CMK (cell line): ENCODE results near the gene DLG2.
"Not testable (repeated sequence)": the region's sequence is repeated elsewhere in the genome, so short reads cannot be mapped to it uniquely, and the experiment has no call there.

Experiments used
- DNase-seq: peaks from one replicate; pipeline ENCODE4 v3.0.0-alpha.2; 2010; ENCODE audit warnings: low read depth

The DLG2 gene

GRCh38 chr11:85444479-85444878 lies 182.7 kb downstream of the DLG2 start:
- DNase-seq, result no peak

- DNase-seq, result no peak
Observed at GRCh38 chr11:85440273-85440672, 186.9 kb downstream of the DLG2 start.

DNA sequence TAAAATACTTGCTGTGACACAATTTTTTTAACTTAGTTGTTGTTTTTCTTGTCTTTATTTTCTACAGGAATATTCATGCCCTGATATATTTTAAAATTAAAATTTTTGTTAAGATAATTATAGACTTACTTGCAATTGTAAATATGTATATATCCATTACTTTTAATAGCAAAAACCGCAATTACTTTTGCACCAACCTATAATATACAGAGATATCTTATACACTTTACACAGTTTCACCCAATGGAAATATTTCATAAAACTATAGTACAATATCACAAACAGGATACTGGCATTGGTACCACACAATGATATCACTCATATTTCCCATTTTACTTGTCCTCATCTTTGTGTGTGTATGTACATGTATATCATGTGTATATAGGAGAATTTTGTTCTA lies 188.8 kb downstream of the DLG2 start:
- DNase-seq, result no peak

- DNase-seq, result no peak
Observed at GRCh38 chr11:85431319-85431718, 195.8 kb downstream of the DLG2 start.

- DNase-seq, result no peak
Observed at GRCh38 chr11:85423794-85424193, 203.3 kb downstream of the DLG2 start.

DNA sequence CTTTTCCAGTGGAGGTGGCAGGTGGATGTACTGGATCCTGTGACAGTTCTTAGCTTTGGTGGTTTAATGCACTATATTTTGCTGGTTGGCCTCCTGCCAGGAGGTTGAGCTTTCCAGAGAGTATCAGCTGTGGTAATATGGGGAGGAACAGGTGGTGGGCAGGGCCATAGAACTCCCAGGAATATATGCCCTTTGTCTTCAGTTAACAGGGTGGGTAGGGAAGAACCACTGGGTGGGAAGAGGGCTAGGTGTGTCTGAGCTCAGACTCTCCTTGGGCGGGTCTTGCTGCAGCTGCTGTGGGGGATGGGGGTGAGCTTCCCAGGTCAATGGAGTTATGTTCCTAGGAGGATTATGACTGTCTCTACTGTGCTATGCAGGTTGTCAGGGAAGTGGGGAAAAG lies 203.8 kb downstream of the DLG2 start:
- no peak for DNase-seq

DNA sequence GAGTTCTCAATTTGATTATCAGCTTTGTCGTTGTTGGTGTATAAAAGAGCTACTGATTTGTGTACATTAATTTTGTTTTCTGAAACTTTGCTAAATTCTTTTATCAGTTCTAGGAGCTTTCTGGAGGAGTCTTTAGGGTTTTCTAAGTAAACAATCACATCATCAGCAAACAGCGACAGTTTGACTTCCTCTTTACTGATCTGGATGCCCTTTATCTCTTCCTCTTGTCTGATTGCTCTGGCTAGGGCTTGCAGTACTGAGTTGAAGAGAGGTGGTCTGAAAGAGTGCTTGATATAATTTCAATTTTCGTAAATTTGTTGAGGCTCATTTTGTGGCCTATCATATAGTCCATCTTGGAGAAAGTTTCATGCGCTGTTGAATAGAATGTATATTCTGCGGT lies 213.0 kb downstream of the DLG2 start:
- peak; percentile 56 for DNase-seq

- no peak for DNase-seq
Observed at GRCh38 chr11:85407648-85408047, 219.5 kb downstream of the DLG2 start.

DNA sequence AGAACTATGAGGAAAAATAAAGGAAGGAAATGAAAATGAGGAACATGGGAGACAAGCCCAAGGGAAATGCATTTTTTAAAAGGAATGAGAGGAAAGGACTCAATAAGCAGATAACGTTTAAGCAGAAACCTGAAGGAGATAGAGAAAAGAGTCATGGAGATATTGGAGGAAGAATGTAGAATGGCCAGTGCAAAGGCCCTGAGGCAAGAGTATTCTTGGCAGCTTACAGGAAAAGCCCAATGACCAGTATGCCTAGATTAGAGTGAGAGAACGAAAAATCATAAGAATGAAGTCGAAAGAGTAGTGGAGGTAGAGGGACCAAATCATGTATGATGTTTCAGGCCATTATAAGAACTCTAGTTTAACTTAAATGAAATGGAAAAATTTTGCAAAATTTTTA lies 220.3 kb downstream of the DLG2 start:
- no peak for DNase-seq

DNA sequence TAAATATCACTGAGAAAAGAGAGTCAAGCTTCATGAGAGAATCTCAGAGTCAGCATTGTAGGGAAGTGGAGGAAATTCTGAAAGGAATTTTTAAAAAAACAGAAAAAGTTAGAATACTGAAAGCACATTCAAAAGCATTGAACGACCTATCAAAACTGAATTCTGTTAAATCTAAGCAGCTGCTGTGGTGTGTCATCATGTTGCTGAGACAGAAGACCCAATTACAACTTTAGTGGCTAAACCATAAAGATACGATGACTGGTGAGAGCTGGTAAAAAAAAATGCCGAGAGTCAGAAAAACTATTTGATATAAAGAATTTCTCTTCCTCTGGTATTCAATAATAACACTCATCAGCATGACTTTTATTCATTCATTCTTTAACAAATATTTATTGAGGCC lies 220.8 kb downstream of the DLG2 start:
- no peak for DNase-seq

DNA sequence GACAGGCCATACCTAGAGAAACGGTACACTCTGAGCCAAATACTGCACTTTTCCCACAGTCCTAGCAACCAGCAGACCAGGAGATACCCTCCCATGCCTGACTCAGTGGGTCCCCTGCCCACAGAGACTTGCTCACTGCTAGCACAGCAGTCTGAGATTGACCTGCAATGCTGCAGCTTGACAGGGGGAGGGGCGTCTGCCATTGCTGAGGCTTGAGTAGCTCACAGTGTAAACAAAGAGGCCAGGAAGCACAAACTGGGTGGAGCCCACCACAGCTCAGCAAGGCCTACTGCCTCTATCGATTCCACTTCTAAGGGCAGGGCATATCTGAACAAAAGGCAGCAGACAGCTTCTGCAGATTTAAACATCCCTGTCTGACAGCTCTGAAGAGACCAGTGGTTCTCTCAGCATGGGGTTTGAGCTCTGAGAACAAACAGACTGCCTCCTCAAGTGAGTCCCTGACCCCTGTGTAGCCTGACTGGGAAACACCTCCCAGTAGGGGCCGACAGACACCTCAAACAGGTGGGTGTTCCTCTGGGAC lies 231.6 kb downstream of the DLG2 start:
- peak; percentile 27 for DNase-seq

- no peak for DNase-seq
Observed at GRCh38 chr11:85394283-85394682, 232.9 kb downstream of the DLG2 start.

DNA sequence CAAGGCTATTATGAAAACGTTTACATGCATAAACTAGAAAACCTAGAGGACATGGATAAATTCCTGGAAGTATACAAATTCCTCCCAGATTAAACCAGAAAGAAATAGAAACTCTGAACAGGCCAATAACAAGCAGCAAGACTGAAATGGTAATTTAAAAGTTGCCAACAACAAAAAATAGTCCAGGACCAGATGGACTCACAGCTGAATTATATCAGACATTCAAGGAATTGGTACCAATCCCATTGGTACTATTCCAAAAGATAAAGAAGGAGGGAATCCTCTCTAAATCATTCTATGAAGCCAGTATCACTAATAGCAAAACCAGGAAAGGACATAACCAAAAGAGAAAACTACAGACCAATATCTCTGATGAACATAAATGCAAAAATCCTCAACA lies 236.0 kb downstream of the DLG2 start:
- no peak for DNase-seq

- no peak for DNase-seq
Observed at GRCh38 chr11:85385547-85385946, 241.6 kb downstream of the DLG2 start.

DNA sequence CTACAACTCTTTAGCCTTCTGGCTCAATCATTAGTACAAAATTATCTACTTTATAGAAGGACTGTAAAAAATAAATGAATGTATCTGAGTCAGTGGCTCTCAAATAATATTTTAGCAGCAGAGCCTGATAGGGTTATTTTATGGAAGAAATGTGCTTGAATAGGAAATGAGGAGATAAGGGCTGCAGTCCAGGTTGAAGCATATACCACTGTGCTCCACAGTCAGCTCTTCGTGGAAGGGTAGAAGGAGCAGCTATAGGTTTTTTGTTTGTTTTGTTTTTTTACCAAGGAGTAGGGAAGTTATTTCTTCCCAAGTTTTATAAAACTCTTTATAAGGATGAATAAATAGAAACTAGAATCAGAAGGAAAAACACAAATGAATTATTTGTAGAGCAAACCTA lies 242.0 kb downstream of the DLG2 start:
- no peak for DNase-seq

GRCh38 chr11:85379066-85379465 lies 248.1 kb downstream of the DLG2 start:
- DNase-seq, result no peak

- DNase-seq, result no peak
Observed at GRCh38 chr11:85377901-85378300, 249.2 kb downstream of the DLG2 start.

DNA sequence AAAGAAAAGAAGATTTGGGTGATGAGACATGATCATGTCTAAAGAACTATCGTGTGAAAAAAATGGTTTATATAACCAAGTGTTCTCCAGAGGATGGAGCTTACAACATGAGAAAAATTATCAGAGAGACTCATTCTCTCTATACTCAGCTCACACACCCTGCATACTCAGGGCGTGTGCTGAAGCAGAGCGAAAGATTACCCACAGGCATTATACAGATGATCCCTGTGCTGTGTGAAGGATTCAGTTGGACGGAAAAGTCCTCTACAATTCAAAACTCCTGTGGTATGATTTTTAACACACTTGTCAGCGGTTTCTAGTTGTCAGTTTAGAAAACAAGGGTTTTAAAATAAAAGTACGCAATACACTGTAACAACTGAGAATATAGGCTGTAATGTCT lies 267.3 kb downstream of the DLG2 start:
- DNase-seq, result no peak

DNA sequence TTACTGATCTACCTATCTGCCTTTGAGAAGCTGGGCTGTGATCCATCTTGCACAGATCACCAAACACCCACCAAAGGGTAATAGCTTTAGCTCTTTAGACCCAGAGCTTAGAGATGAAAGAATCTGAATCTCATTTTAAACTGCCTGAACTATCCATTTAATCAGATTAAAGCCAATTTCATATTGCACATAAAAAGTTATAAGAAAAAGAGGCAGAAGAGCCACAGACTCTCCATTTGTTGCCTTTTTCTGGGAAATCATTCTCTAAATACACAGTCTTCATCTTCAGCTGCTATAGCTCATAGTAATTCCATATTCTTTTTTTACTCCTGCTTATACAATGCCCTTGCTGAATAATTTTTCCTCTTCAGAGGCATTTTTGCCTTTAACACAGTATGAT lies 271.2 kb downstream of the DLG2 start:
- no peak for DNase-seq

GRCh38 chr11:85349539-85349938 lies 277.6 kb downstream of the DLG2 start:
- DNase-seq, result not testable (repeated sequence)

DNA sequence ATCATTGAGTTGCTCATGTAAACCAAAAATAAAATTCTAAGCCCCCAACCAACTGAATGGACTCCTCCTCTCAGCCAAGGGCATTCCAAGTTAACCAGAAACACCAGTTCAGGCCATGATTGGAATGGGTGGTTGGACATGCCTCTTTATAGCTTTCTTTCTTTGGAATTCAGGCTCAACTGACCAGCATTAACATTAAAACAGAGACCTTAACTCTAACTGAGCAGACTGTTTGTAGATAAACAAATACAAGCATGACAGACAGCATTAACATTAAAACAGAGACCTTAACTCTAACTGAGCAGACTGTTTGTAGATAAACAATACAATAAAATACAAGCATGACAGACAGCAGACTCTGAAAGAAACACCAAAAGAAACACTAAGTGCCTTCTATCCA lies 278.2 kb downstream of the DLG2 start:
- no peak for DNase-seq

GRCh38 chr11:85347291-85347690 lies 279.9 kb downstream of the DLG2 start:
- no peak for DNase-seq

GRCh38 chr11:85346484-85346883 lies 280.7 kb downstream of the DLG2 start:
- DNase-seq, result no peak

DNA sequence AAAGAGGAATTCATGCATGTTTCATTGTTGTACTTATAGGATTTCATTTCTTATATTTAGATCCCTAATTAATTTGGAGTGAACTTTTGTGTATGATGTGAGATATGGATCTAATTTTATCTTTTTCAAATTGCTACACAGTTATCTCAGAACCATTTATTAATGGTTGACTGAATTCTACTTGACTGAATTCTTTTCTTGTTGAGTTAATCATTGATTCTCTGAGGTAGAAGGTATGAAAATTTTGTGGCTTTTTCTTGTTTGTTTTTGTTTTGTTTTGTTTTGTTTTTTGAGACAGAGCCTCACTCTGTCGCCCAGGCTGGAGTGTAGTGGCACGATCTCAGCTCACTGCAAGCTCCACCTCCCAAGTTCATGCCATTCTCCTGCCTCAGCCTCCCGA lies 286.3 kb downstream of the DLG2 start:
- not testable (repeated sequence) for DNase-seq

GRCh38 chr11:85318573-85318972 lies 308.6 kb downstream of the DLG2 start:
- DNase-seq, result peak; percentile 59
